SK-N-SH treated with all-trans-retinoic acid at 6 μM for 48 hours (cell line): ENCODE measurements around the gene AREG.

Experiments
- ATAC-seq: fragments of 200-7000 bp; cut with Tn5 transposase; 3 replicates; pipeline ENCODE4 v1.9.1; 2020; ENCODE audit warnings: mild to moderate bottlenecking, moderate library complexity
- ARNTL ChIP-seq: fragments of 450-650 bp; formaldehyde crosslinking; IDR thresholded peaks from 2 replicates; pipeline ENCODE4 v1.5.0; 2020; ENCODE audit warnings: low read depth, mild to moderate bottlenecking, moderate library complexity, borderline replicate concordance
- BACH2 ChIP-seq: fragments of 250-450 bp; sonication (Bioruptor Pico); IDR thresholded peaks from 2 replicates; pipeline ENCODE4 v1.9.0; 2021; ENCODE audit warnings: mild to moderate bottlenecking, borderline replicate concordance
- CSDC2 ChIP-seq: fragments of 250-450 bp; sonication (Bioruptor Pico); IDR thresholded peaks from 2 replicates; pipeline ENCODE4 v1.5.0; 2020; ENCODE audit warnings: mild to moderate bottlenecking, moderate library complexity
- CSRNP3 ChIP-seq: fragments of 250-450 bp; sonication (Bioruptor Pico); IDR thresholded peaks from 2 replicates; pipeline ENCODE4 v1.5.1; 2021; ENCODE audit warnings: mild to moderate bottlenecking, moderate library complexity
- ESRRG ChIP-seq: fragments of 250-450 bp; sonication (Bioruptor Pico); IDR thresholded peaks from 2 replicates; pipeline ENCODE4 v1.6.1; 2021; ENCODE audit warnings: mild to moderate bottlenecking
- GLIS3 ChIP-seq: fragments of 250-450 bp; sonication (Bioruptor Pico); IDR thresholded peaks from 2 replicates; pipeline ENCODE4 v1.5.0; 2020; ENCODE audit warnings: mild to moderate bottlenecking, moderate library complexity
- ISL1 ChIP-seq: fragments of 250-450 bp; sonication (Bioruptor Pico); IDR thresholded peaks from 2 replicates; pipeline ENCODE4 v2.1.2; 2022; ENCODE audit warnings: mild to moderate bottlenecking, moderate library complexity
- PATZ1 ChIP-seq: fragments of 250-450 bp; sonication (Bioruptor Pico); IDR thresholded peaks from 2 replicates; pipeline ENCODE4 v1.8.0; 2020; ENCODE audit warnings: mild to moderate bottlenecking, moderate library complexity, borderline replicate concordance
- POU6F1 ChIP-seq: fragments of 250-450 bp; sonication (Bioruptor Pico); IDR thresholded peaks from 2 replicates; pipeline ENCODE4 v1.8.0; 2021; ENCODE audit warnings: low read depth, mild to moderate bottlenecking, moderate library complexity, borderline replicate concordance
- PPARA ChIP-seq: fragments of 250-450 bp; sonication (Bioruptor Pico); IDR thresholded peaks from 2 replicates; pipeline ENCODE4 v1.5.0; 2020; ENCODE audit warnings: mild to moderate bottlenecking, borderline replicate concordance
- RARB ChIP-seq: fragments of 250-450 bp; sonication (Bioruptor Pico); IDR thresholded peaks from 2 replicates; pipeline ENCODE4 v1.8.0; 2021; ENCODE audit warnings: mild to moderate bottlenecking, moderate library complexity
- TCF4 ChIP-seq: fragments of 250-450 bp; sonication (Bioruptor Pico); IDR thresholded peaks from 2 replicates; pipeline ENCODE4 v1.8.0; 2021; ENCODE audit warnings: mild to moderate bottlenecking, moderate library complexity, borderline replicate concordance
- ZFP3 ChIP-seq: fragments of 250-450 bp; sonication (Bioruptor Pico); IDR thresholded peaks from 2 replicates; pipeline ENCODE4 v1.5.0; 2020; ENCODE audit warnings: mild to moderate bottlenecking, moderate library complexity
- ZFP30 ChIP-seq: fragments of 450-650 bp; formaldehyde crosslinking; IDR thresholded peaks from 2 replicates; pipeline ENCODE4 v1.5.0; 2022; ENCODE audit warnings: mild to moderate bottlenecking, moderate library complexity
- ZNF70 ChIP-seq: fragments of 450-650 bp; formaldehyde crosslinking; IDR thresholded peaks from 2 replicates; pipeline ENCODE4 v1.5.0; 2020; ENCODE audit warnings: mild to moderate bottlenecking, moderate library complexity
- ZNF8 ChIP-seq: fragments of 450-650 bp; formaldehyde crosslinking; IDR thresholded peaks from 2 replicates; pipeline ENCODE4 v1.5.0; 2020; ENCODE audit warnings: mild to moderate bottlenecking, moderate library complexity
- TF ChIP-seq, protein P1 (sequence below): fragments of 250-450 bp; sonication (Bioruptor Pico); IDR thresholded peaks from 2 replicates; pipeline ENCODE4 v1.5.0; 2020; ENCODE audit warnings: mild to moderate bottlenecking, moderate library complexity

AREG gene

DNA sequence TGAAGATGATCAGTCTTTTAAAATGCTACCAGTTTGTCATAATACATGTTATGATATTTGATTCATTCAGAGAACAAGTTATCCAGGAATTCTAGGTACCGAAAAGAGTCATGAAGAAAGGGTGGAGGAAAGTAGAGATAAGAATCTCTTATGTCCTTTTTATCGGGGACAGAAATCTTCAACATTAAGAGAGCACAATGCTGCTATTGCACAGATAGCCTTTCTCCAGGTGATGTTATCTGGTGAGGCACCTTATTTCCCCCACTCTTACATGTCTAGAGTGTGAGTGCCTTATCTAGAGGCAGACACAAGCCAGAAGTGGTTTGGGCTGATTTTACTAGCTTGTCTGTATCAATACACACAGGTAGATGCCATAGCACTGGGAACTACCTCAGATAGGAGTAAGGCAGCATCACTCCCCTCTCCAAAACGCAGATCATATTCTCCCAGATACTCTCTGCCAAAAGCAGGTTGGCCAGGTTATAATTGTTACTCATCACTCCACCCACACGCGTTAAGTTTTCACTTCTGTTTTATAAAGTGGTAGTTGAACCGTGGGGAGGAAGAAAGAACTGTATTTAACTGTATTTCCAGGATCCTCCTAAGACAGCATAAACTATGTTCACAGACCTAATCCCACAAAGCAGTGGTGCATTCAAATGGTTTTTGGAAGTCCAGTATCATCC is 38.4 kb downstream of the AREG start (continued):
- TF ChIP-seq CSRNP3 (CRISPR knock-in tag), result no peak
- TF ChIP-seq, all 23 proteins: peak for 0

- no peak for ATAC-seq
- TF ChIP-seq TCF4 (CRISPR knock-in tag), result no peak
- no peak for TF ChIP-seq ZNF70 (CRISPR knock-in tag)
- no peak for TF ChIP-seq ARNTL (CRISPR knock-in tag)
- no peak for TF ChIP-seq ZFP3 (CRISPR knock-in tag)
- no peak for TF ChIP-seq ZNF8 (CRISPR knock-in tag)
Measured at GRCh38 chr4:74486905-74487304, 42.0 kb downstream of the AREG start.

- no peak for ATAC-seq
- TF ChIP-seq PPARA (CRISPR knock-in tag) (no peak), CSRNP3 (CRISPR knock-in tag) (no peak), ZNF70 (CRISPR knock-in tag) (no peak), TCF4 (CRISPR knock-in tag) (no peak), RARB (no peak), CSDC2 (CRISPR knock-in tag) (no peak), ISL1 (CRISPR knock-in tag) (no peak), PATZ1 (CRISPR knock-in tag) (no peak), BACH2 (no peak), ZFP30 (CRISPR knock-in tag) (no peak), POU6F1 (CRISPR knock-in tag) (no peak), ZFP3 (CRISPR knock-in tag) (no peak), ESRRG (CRISPR knock-in tag) (no peak)
- TF ChIP-seq, protein P1, sequence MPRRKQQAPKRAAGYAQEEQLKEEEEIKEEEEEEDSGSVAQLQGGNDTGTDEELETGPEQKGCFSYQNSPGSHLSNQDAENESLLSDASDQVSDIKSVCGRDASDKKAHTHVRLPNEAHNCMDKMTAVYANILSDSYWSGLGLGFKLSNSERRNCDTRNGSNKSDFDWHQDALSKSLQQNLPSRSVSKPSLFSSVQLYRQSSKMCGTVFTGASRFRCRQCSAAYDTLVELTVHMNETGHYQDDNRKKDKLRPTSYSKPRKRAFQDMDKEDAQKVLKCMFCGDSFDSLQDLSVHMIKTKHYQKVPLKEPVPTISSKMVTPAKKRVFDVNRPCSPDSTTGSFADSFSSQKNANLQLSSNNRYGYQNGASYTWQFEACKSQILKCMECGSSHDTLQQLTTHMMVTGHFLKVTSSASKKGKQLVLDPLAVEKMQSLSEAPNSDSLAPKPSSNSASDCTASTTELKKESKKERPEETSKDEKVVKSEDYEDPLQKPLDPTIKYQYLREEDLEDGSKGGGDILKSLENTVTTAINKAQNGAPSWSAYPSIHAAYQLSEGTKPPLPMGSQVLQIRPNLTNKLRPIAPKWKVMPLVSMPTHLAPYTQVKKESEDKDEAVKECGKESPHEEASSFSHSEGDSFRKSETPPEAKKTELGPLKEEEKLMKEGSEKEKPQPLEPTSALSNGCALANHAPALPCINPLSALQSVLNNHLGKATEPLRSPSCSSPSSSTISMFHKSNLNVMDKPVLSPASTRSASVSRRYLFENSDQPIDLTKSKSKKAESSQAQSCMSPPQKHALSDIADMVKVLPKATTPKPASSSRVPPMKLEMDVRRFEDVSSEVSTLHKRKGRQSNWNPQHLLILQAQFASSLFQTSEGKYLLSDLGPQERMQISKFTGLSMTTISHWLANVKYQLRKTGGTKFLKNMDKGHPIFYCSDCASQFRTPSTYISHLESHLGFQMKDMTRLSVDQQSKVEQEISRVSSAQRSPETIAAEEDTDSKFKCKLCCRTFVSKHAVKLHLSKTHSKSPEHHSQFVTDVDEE (CRISPR knock-in tag), result no peak
Measured at GRCh38 chr4:74487771-74488170, 42.8 kb downstream of the AREG start.

- no peak for ATAC-seq
- TF ChIP-seq ESRRG (CRISPR knock-in tag) (no peak), GLIS3 (CRISPR knock-in tag) (no peak)
Measured at GRCh38 chr4:74490736-74491135, 45.8 kb downstream of the AREG start.
